ENCODE measurements around the gene LSM7.

Gene LSM7

GRCh38 chr19:2274931-2275535 lies 53.4 kb downstream of the LSM7 start:
- DNase-seq, result peak; percentile 67

GRCh38 chr19:2274185-2274711 lies 54.1 kb downstream of the LSM7 start:
- no peak for DNase-seq

GRCh38 chr19:2273356-2274184 lies 54.8 kb downstream of the LSM7 start:
- DNase-seq, result peak; percentile 68
